Adipose tissue (tissue), 3 donors: ENCODE results near the gene CFAP92. TPM values are rescaled to one million over a fixed set of nuclear protein-coding genes. Genes with fewer than 3 reads are reported as not detected.

ENCODE experiments used
- H3K27ac ChIP-seq: one replicate; pipeline ENCODE4 v1.5.1; 2013; ENCODE audit warnings: low read depth, low read length
- WGBS, 3 donors: extraction: QIAGEN DNeasy Blood & Tissue Kit; methylation state at CpG; one replicate each; pipeline ENCODE4 v1.1.7; 2013; 5-methylcytosine and 5-hydroxymethylcytosine counted together
- polyA plus RNA-seq, 3 donors: library from polyadenylated mRNA; stranded (reverse); fragments of 200-250 nt; gene quantifications; one replicate each; pipeline ENCODE4 v1.2.3, GENCODE V29; 2013
- donor health status: healthy with polysubstance abuse.
- donor health status: Bipolar disorder and iron deficiency.
- donor health status: healthy.

The CFAP92 gene
- polyA plus RNA-seq = 1 to 10 TPM in 1 of 3 donors, under 1 TPM in 2; 0.16 to 1.9 (median 0.21) TPM

DNA sequence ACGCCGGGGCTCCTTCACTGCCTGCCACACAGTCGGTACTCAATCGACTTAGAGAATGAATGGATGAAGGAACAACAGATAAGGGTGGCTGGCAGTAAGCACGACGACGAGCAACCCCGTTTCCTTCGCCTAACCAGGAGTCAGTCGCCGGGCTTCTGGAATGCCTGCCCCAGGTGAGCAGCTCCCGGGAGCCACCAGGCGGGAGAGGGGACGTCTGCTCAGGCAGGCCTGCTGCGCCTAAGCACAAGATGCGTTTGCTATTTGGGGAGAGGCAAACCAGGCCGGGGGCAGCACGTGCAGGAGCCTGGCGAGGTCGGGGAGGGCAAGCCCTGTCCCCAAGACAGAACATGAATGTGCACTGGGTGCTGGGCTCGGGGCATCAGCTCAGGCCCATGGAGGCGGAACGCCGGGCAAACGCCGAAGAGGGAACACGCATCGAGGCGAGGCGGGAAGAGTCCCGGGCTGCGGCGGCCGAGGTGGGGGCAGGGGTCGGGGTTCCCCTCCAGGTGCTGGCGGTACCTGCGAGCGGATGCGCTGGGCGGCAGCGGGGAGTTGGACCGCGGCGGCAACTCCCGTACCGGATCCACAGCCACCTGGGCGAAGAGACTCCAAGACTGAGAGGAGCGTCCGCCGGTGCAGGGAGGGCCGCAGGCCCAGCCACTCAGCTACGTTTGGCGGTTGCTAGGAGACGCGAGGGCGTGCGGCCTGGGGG is at the start of gene CFAP92:
CFAP92 (minus strand) TSS at position 616 of the 712 bp plus-strand sequence. CDS start 772 bp downstream, outside the sequence.
- 12 to 21% (median 20%) methylated on average over 41 to 57 of the region's 57 CpGs for WGBS, 3 donors
- H3K27ac ChIP-seq = no peak within 1 kb of the TSS

DNA sequence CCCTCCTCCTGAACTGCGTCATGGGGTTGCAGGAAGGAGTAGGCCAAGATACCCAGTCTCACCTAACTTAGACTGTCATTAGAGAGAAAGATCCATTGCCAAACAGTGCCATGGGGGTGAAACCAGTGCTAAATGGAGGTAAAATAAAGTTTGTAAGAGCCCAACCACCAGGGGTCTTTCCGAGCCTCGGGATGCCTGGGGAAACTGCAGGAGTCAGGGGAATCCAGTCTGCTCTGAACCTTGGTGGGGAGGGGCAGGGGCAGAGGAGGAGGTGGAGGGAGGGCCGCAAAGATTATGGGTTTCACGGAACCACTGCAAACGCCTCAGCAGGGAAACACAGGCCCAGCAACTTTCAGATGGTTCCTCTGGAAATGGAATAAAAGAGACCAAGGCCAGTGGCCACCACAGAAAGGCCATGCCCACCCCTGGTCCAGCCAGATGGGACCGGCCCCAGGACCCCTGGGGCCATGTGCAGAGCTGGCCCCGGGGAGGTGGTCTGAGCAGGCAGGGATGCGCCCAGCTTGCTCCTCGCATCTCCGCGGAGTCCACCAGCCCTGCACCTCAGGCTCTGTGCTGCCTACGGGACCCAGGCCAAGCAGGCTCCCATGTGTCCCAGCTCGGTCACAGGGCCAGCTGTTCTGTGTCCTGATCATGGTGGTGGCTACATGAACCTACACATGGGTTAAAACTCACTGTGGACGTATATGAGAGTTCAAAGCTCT is 46.9 kb upstream of the CFAP92 start:
- H3K27ac ChIP-seq = no peak overlapping the region
- 88 to 94% (median 92%) methylated on average over 15 of the region's 15 CpGs for WGBS, 3 donors

- H3K27ac ChIP-seq = no peak overlapping the region
- WGBS, 3 donors = 67 to 80% (median 75%) methylated on average over 3 of the region's 3 CpGs
Measured at GRCh38 chr3:129040039-129040336, 46.1 kb upstream of the CFAP92 start.

- 60 to 70% (median 61%) methylated on average over 14 of the region's 14 CpGs for WGBS, 3 donors
- no peak overlapping the region for H3K27ac ChIP-seq
Measured at GRCh38 chr3:129039271-129040038, 45.6 kb upstream of the CFAP92 start.

GRCh38 chr3:129038121-129038855 is 44.4 kb upstream of the CFAP92 start:
- no peak overlapping the region for H3K27ac ChIP-seq
- 86 to 87% (median 86%) methylated on average over 10 of the region's 10 CpGs for WGBS, 3 donors

GRCh38 chr3:129037093-129037419 is 43.2 kb upstream of the CFAP92 start:
- H3K27ac ChIP-seq = no peak overlapping the region
- WGBS, 3 donors = 0 to 34% (median 0%) methylated on average over 2 of the region's 2 CpGs

DNA sequence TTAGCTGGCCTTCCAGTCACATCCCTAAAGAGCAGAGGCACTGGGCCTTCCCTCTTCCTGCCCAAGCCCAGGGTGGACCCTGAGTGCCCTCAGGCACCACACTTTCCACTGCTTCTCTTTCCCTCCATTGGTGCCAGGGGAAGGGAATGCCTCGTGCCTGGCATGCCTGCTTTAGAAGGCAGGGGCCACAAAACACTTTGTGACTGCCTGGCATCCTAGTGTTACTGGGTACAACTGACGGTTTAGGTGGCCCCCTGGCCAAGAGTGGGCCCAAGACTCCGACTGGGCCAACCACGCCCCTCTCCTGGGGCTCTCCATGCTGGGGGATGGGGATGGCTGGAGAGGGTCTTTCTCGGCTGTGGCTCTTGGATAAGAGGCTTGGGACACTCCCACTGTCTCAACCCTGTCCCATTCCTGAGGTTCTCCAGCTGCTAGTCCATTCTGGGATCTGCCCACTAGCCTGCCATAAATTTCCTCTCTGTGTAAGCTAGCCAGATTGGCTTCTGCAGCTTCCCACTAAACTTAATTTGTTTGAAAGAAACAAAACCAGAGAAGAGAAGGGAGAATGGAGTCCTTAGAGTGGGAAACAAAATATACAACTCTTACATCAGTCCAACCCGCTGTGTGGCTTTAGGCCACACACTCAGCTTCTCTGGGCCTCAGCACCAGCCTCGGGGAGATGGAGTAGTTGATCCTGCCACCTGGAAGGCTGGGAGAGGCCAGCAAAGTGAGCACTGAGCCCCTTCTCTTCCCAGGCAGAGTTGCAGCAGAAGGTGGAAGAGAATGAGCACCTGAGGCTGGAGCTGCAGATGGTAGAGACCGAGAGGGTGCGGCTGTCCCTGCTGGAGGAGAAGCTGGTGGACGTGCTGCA is 42.6 kb upstream of the CFAP92 start:
- no peak overlapping the region for H3K27ac ChIP-seq
- WGBS, 3 donors = 76 to 86% (median 80%) methylated on average over 10 of the region's 10 CpGs

DNA sequence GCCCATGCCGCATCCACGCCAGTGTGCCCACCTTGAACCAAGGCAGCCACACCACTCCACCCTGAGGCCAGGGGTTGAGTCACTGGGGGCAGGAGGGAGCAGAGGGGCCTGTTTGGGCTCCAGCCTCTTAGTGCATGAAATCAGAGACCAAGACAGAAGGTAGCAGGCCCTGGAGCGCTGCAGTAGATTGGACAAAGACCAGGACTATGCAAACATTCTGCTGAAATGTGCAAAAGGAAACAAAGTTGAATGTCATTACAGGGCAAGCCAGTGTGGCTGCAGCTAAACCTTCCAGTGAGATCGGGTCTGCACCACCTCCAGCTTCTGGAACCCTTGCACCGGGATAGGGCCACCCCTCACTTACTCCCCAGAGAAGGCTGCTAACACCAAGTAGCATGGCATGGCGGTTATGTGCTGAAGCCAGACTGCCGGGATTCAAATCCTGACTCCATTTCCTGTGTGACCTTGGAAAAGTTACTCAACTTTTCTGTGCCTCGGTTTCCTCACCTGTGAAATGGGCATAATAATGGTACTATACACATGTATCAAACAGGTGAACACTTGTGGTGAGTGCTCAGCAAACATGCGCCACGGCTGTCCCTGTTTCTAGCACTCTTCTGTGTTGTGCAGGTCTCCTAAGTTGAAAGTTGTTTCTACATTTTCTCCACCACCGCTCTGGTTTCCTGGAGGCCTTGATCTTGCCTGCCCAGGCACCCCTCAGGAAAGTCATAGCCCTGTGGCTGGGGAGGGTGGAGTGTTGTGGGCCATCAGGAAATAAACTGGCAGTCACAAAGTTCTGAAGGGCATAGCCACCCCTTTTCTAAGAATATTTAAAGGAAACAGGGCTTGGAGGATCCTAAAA is 41.7 kb upstream of the CFAP92 start:
- no peak overlapping the region for H3K27ac ChIP-seq
- 81 to 83% (median 82%) methylated on average over 11 of the region's 11 CpGs for WGBS, 3 donors

DNA sequence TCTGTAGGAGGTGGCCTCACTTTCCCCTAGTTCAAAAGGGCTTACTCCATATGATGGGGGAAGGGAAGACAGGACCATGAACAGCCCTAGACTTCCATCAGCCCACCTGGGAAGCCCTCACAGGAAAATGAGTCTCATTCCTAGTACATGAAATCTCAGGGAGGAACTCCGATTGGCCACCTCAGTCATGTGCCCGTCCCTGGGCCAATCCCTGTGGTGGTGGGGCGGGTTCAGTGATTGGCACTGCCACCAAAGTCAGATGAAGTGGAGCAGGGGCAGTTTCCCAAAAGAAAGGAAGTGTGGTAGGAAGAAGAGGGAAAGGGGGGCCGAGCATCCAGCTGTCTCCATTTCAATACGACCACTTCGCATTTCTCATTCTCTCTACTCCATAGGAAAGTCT is 40.8 kb upstream of the CFAP92 start:
- H3K27ac ChIP-seq = no peak overlapping the region
- WGBS, 3 donors = 81 to 88% (median 83%) methylated on average over 6 of the region's 6 CpGs

DNA sequence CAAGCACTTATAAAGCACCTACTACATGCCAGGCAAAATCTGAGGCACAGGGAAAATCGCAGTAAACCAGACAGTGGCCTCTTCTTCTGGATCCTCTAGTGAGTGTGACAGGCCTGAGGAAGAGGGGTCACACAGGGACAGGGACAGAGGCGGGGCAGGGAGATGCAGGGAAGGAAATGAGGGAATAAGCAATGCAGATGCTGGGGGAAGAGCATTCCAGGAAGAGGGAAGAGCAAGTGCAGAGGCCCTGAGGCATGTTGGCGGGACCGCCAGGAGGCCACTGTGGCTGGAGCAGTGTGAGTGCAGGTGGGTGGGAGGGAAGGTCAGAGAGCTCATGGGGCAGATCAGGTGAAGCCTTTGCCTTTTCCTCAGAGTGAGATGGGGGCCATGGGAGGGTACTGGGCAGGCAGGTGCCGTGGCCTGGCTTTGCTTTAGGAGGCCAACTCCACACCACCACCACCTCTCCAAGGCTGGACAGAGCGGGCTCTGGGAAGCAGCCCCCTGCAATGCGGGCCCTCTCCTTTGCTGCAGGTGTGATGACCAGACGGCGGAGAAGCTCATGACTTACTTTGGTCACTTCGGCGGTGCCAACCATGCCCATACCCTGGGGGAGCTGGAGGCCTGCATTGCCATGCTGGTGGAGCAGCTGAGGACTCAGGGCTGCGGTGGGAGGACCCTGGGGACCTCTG is 39.9 kb upstream of the CFAP92 start:
- no peak overlapping the region for H3K27ac ChIP-seq
- 87 to 92% (median 89%) methylated on average over 11 to 12 of the region's 12 CpGs for WGBS, 3 donors

GRCh38 chr3:129033151-129033550 is 39.3 kb upstream of the CFAP92 start:
- no peak overlapping the region for H3K27ac ChIP-seq
- WGBS, 3 donors = 86 to 91% (median 90%) methylated on average over 7 of the region's 7 CpGs

DNA sequence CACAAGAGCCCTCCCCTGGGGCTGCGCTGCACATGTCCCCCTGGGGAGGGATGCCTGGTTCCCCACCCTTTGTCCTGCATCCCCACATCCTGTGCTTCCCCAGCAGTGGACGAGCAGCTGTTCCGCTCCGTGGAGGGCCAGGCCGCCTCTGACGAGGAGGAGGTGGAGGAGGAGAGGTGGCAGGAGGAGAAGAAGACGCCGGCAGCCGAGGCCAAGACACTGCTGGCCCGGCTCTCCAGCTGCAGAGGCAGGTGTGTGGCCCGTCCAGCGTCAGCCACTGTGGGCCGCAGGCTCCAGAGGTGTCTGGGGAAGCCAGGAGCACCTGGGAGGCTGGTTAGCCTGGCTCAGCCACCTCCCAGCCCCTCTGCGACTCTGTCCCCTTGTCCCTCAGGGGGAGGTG is 38.8 kb upstream of the CFAP92 start:
- 86 to 92% (median 89%) methylated on average over 12 to 14 of the region's 14 CpGs for WGBS, 3 donors
- H3K27ac ChIP-seq = no peak overlapping the region

DNA sequence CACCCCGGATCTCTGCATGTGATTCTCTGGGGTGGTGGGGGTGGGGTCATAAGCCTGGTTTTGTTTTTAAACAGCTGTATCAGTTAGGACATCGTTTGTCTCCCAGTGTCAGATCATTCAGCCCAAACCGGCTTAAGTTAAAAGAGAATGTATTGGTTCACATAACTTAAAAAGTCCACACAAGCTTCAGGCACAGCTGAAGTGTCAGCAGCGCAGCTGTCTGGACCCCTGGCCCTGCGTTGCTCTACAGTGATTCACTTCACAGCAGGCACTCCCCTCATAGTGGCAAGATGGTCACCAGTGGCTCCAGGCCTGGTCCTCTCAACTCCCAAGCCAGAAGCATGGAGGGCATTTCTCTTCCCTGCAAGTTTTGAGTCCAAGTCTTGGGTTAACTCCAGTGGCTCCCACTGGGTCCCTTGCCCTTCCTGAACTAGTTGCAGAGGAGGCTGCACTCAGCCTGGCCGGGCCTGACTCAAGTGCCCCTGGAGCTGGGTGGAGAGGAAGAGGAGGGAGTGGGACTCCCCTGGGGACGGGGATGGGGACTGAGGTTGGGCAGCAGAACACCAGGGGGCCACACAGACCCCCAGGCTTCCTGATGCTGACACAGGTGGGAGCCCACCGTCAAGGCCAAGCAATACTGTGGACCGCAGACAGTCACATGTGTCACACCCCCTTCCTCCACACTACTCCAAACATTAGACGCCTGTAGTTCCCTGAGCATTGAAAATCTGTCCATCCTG is 37.8 kb upstream of the CFAP92 start:
- 83 to 90% (median 88%) methylated on average over 10 of the region's 10 CpGs for WGBS, 3 donors

DNA sequence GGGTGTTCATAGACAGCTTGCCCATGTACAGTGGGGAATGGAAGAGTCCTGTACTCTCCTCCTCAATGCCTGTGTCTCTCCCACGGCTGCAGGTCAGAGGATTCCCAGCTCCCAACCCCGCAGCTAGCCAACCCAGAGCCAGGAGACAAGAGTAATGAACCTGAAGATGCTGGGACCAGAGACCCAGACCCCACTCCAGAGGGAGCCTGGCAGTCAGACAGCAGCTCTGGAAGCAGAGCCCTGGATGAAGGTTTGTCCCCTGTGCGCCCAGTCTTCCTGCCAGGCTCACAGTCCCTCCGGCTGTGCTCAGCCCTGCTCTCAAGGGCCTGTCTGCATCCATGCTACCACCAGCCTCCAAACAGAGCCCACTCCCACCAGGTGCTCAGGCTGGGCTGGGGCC is 36.7 kb upstream of the CFAP92 start:
- no peak overlapping the region for H3K27ac ChIP-seq

More for the DNA sequence above, 37.8 kb upstream of the CFAP92 start:
- H3K27ac ChIP-seq = no peak overlapping the region

GRCh38 chr3:129028866-129029265 is 35.0 kb upstream of the CFAP92 start:
- 92 to 95% (median 94%) methylated on average over 13 of the region's 13 CpGs for WGBS, 3 donors
- no peak overlapping the region for H3K27ac ChIP-seq

More for the DNA sequence above, 36.7 kb upstream of the CFAP92 start:
- 98 to 99% (median 98%) methylated on average over 4 of the region's 4 CpGs for WGBS, 3 donors

GRCh38 chr3:129027544-129027880 is 33.6 kb upstream of the CFAP92 start:
- H3K27ac ChIP-seq = no peak overlapping the region

More at GRCh38 chr3:129027544-129027880, 33.6 kb upstream of the CFAP92 start:
- 76 to 83% (median 76%) methylated on average over 15 of the region's 15 CpGs for WGBS, 3 donors
